H54 (cell line): ENCODE data around the gene HAUS8.

ENCODE experiments used
- DNase-seq: peaks from one replicate; pipeline ENCODE4 v3.0.0; 2011; ENCODE audit warnings: low spot score, mixed read lengths; ENCODE audit not compliant: insufficient read length
- FAIRE-seq: peaks from 3 replicates; lab custom pipeline; 2011; peaks lifted over from hg19 to GRCh38; lab: Jason Lieb, UNC
- POLR2A ChIP-seq: IDR thresholded peaks from 2 replicates; pipeline ENCODE4 v1.6.1; 2011; ENCODE audit warnings: low read depth, mild to moderate bottlenecking, low read length

The HAUS8 gene

GRCh38 chr19:17075864-17076542 is 751 bp upstream of the HAUS8 start:
- FAIRE-seq (no peak), DNase-seq (no peak)
- TF ChIP-seq POLR2A = peak; percentile 59; the same call in 1 of the 2 replicates

- FAIRE-seq (no peak), DNase-seq (no peak)
- no peak for TF ChIP-seq POLR2A
Measured at GRCh38 chr19:17074634-17075034, 618 bp downstream of the HAUS8 start.

- no peak for FAIRE-seq
- no peak for TF ChIP-seq POLR2A
- no peak for DNase-seq
Measured at GRCh38 chr19:17073869-17074633, 1.2 kb downstream of the HAUS8 start.

GRCh38 chr19:17070912-17071311 is 4.3 kb downstream of the HAUS8 start:
- DNase-seq (no peak), FAIRE-seq (no peak)
- TF ChIP-seq POLR2A = no peak

- no peak for DNase-seq
- FAIRE-seq = no peak
- TF ChIP-seq POLR2A = no peak
Measured at GRCh38 chr19:17070421-17070820, 4.8 kb downstream of the HAUS8 start.

- FAIRE-seq (no peak), DNase-seq (no peak)
- no peak for TF ChIP-seq POLR2A
Measured at GRCh38 chr19:17069193-17069592, 6.1 kb downstream of the HAUS8 start.

- no peak for TF ChIP-seq POLR2A
- FAIRE-seq (no peak), DNase-seq (no peak)
Measured at GRCh38 chr19:17063428-17063827, 11.8 kb downstream of the HAUS8 start.

- FAIRE-seq = no peak
- no peak for DNase-seq
- TF ChIP-seq POLR2A = no peak
Measured at GRCh38 chr19:17061691-17062090, 13.6 kb downstream of the HAUS8 start.

GRCh38 chr19:17061205-17061604 is 14.0 kb downstream of the HAUS8 start:
- no peak for FAIRE-seq
- TF ChIP-seq POLR2A = no peak
- DNase-seq = no peak

GRCh38 chr19:17060802-17061201 is 14.4 kb downstream of the HAUS8 start:
- FAIRE-seq (no peak), DNase-seq (no peak)
- no peak for TF ChIP-seq POLR2A

- FAIRE-seq (no peak), DNase-seq (no peak)
- no peak for TF ChIP-seq POLR2A
Measured at GRCh38 chr19:17058236-17058635, 17.0 kb downstream of the HAUS8 start.

GRCh38 chr19:17055636-17056035 is 19.6 kb downstream of the HAUS8 start:
- TF ChIP-seq POLR2A = no peak
- FAIRE-seq (no peak), DNase-seq (no peak)

GRCh38 chr19:17054746-17055145 is 20.5 kb downstream of the HAUS8 start:
- no peak for TF ChIP-seq POLR2A
- no peak for DNase-seq
- FAIRE-seq = no peak

- DNase-seq = no peak
- no peak for FAIRE-seq
- no peak for TF ChIP-seq POLR2A
Measured at GRCh38 chr19:17052439-17052838, 22.8 kb downstream of the HAUS8 start.
